PFSK-1 (cell line): ENCODE measurements around the gene CAD.

Experiments
- FOXP2 ChIP-seq: optimal IDR thresholded peaks from 2 replicates; pipeline ENCODE3; 2011; ENCODE audit warnings: borderline replicate concordance, control low read depth, inconsistent platforms; ENCODE audit not compliant: insufficient read depth; ENCODE audit errors: extremely low read length, extremely low read depth
- POLR2AphosphoS5 ChIP-seq: IDR thresholded peaks from 2 replicates; pipeline ENCODE4 v1.6.1; 2012; ENCODE audit warnings: low read depth, mild to moderate bottlenecking, control low read depth, low read length, moderate library complexity
- REST ChIP-seq, 2 experiments: IDR thresholded peaks; 2 replicates each; pipeline versions ENCODE4 v1.6.1 to v1.8.0; 2011 to 2012; ENCODE audit warnings: low read depth in 2 of 2, low read length in 2 of 2, control low read depth in 1 of 2, inconsistent platforms in 1 of 2, mild to moderate bottlenecking in 1 of 2, moderate library complexity in 1 of 2; ENCODE audit not compliant: insufficient read depth in 1 of 2
- SIN3A ChIP-seq: IDR thresholded peaks from 2 replicates; pipeline ENCODE4 v1.6.1; 2012; ENCODE audit warnings: mild to moderate bottlenecking, low read length, moderate library complexity, borderline replicate concordance; ENCODE audit not compliant: insufficient read depth
- TAF1 ChIP-seq: IDR thresholded peaks from 2 replicates; pipeline ENCODE4 v1.6.1; 2012; ENCODE audit warnings: low read length, control low read depth, borderline replicate concordance; ENCODE audit not compliant: insufficient read depth

The CAD gene

GRCh38 chr2:27199241-27199640 is 17.9 kb upstream of the CAD start:
- TF ChIP-seq TAF1 (no peak), FOXP2 (no peak), REST (IDR thresholded peaks at IDR 0.05; ENCODE audit: insufficient read depth in 1 of 2, low read depth in 2 of 2, low read length in 2 of 2) (no peak), POLR2AphosphoS5 (no peak), SIN3A (no peak)

GRCh38 chr2:27201675-27202074 is 15.5 kb upstream of the CAD start:
- TF ChIP-seq SIN3A (no peak), TAF1 (no peak), POLR2AphosphoS5 (no peak), FOXP2 (no peak), REST (IDR thresholded peaks at IDR 0.05; ENCODE audit: insufficient read depth in 1 of 2, low read depth in 2 of 2, low read length in 2 of 2) (no peak)

GRCh38 chr2:27202854-27203253 is 14.3 kb upstream of the CAD start:
- TF ChIP-seq FOXP2 (no peak), SIN3A (no peak), REST (IDR thresholded peaks at IDR 0.05; ENCODE audit: insufficient read depth in 1 of 2, low read depth in 2 of 2, low read length in 2 of 2) (no peak), TAF1 (no peak), POLR2AphosphoS5 (no peak)

- TF ChIP-seq POLR2AphosphoS5 = no peak
- TF ChIP-seq FOXP2 = no peak
- no peak for TF ChIP-seq TAF1
- no peak for TF ChIP-seq SIN3A
- no peak for TF ChIP-seq REST (IDR thresholded peaks at IDR 0.05; ENCODE audit: insufficient read depth in 1 of 2, low read depth in 2 of 2, low read length in 2 of 2)
These were observed 13.4 kb upstream of the CAD start for GRCh38 chr2:27203741-27204140.

- TF ChIP-seq TAF1 = no peak
- TF ChIP-seq FOXP2 = no peak
- no peak for TF ChIP-seq POLR2AphosphoS5
- TF ChIP-seq REST (IDR thresholded peaks at IDR 0.05; ENCODE audit: insufficient read depth in 1 of 2, low read depth in 2 of 2, low read length in 2 of 2) = no peak
- no peak for TF ChIP-seq SIN3A
These were observed 12.6 kb upstream of the CAD start for GRCh38 chr2:27204566-27204965.
